Adrenal gland (tissue), 12 donors: ENCODE results near the gene PLAGL2. TPM values are rescaled to one million over a fixed set of nuclear protein-coding genes. Genes with fewer than 3 reads are reported as not detected.

Experiments
- DNase-seq, 7 donors: peaks; one replicate each; pipeline ENCODE4 v3.0.0-alpha.2; 2019 to 2020
- H3K27ac ChIP-seq, 5 donors: fragments of 200-600 bp; sonication (generic) in 4 of 5; 1 replicate in 3 of 5; 2 replicates in 2 of 5; pipeline versions ENCODE4 v1.5.1 to v1.8.0; 2016 to 2020; ENCODE audit warnings: mild to moderate bottlenecking in 1 of 5
- H3K27me3 ChIP-seq: fragments of 200-600 bp; 2 replicates; pipeline ENCODE4 v1.8.0; 2021
- H3K36me3 ChIP-seq, 2 donors: fragments of 200-600 bp; replicated peaks in 1 of 2; 1 replicate in 1 of 2; 2 replicates in 1 of 2; pipeline versions ENCODE4 v1.5.1 to v1.8.0; 2018 to 2022
- H3K4me1 ChIP-seq, 2 donors: fragments of 200-600 bp; replicated peaks in 1 of 2; 1 replicate in 1 of 2; 2 replicates in 1 of 2; pipeline versions ENCODE4 v1.5.1 to v1.8.0; 2018 to 2021
- H3K4me3 ChIP-seq, 4 donors: fragments of 200-600 bp; sonication (generic) in 3 of 4; one replicate each; pipeline ENCODE4 v1.5.1; 2016 to 2018
- H3K9me3 ChIP-seq, 3 donors: fragments of 200-600 bp; sonication (generic) in 1 of 3; replicated peaks in 1 of 3; 1 replicate in 2 of 3; 2 replicates in 1 of 3; pipeline versions ENCODE4 v1.5.1 to v1.8.0; 2016 to 2021
- CTCF ChIP-seq, 6 experiments: fragments of 450-650 bp in 4 of 6; fragments of 200-600 bp in 2 of 6; sonication (generic) in 1 of 6; IDR thresholded peaks; 1 replicate in 5 of 6; 2 replicates in 1 of 6; pipeline versions ENCODE4 v1.5.1 to v1.8.0; 2016 to 2021; ENCODE audit warnings: antibody characterized with exemption in 6 of 6, mild to moderate bottlenecking in 2 of 6, moderate library complexity in 1 of 6
- POLR2A ChIP-seq, 2 donors: fragments of 450-650 bp; IDR thresholded peaks; one replicate each; pipeline ENCODE4 v1.6.1; 2017; ENCODE audit warnings: antibody characterized with exemption in 2 of 2, mild to moderate bottlenecking in 2 of 2, moderate library complexity in 1 of 2
- WGBS, 4 donors: extraction: QIAGEN DNeasy Blood & Tissue Kit in 2 of 4; methylation state at CpG; one replicate each; pipeline versions ENCODE4 v1.1.5 to v1.1.7; 2013 to 2017; 5-methylcytosine and 5-hydroxymethylcytosine counted together
- intact Hi-C, 2 donors: fragments of 100-400 bp; cut with DNase I; formaldehyde crosslinking; loops; one replicate each; pipeline versions ENCODE4 v1.14.1 to v1.15.0; 2022 to 2023
- polyA plus RNA-seq, 3 donors: library from polyadenylated mRNA; stranded (reverse); fragments of 200-250 nt in 2 of 3; fragments of 350-450 nt in 1 of 3; fragmentation: Illumina TruSeq in 1 of 3; extraction: RNeasy Lipid Tissue Mini Kit (QIAGEN cat#74804) in 1 of 3; gene quantifications; one replicate each; pipeline ENCODE4 v1.2.3, GENCODE V29; 2013 to 2014
- total RNA-seq, 9 donors: library from RNA; depleted of rRNA in 4 of 9; stranded (reverse); fragments of >200 nt in 4 of 9; fragments of 120-200 nt in 1 of 9; fragmentation: NEBNext Ultra II Directional in 1 of 9; extraction: Animal tissue kit (Norgen Biotek cat#: 25700) in 1 of 9; gene quantifications; one replicate each; pipeline versions ENCODE4 v1.1.0 to v1.2.4, GENCODE V29; 2013 to 2023
- donor health status: healthy with polysubstance abuse.
- donor health status: Bipolar disorder and iron deficiency.
- donor health status: DM: yes; HTN: yes; CAD: no.
- donor health status: DM: no; HTN: no; CAD: no.
- donor health status: DM: no; HTN: no; CAD: no.
- donor health status: DM: yes; HTN: yes; CAD: no.

The PLAGL2 gene
- total and polyA plus RNA-seq, 12 donors = 1.3 to 7.1 (median 4.2) TPM

DNA sequence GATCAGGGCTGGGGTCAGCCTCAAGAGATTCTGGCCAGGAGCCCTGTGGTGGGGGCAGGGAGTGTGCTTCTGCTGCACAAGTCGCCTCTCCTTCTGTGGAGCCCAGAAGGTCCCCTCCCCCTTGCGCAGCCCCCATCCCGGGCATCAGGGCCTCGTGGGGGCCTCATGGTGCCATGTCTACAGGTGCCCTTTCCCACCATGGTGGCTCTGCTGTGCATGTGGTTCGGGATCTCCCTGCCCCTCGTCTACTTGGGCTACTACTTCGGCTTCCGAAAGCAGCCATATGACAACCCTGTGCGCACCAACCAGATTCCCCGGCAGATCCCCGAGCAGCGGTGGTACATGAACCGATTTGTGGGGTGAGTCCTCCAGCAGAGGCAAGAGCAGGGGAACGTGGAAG is 49.9 kb downstream of the PLAGL2 start:
- no peaks in the 10 kb centered on the region for H3K9me3 ChIP-seq
- H3K27me3 ChIP-seq = no peaks in the 10 kb centered on the region
- WGBS, 4 donors = 90 to 95% (median 93%) methylated on average over 7 to 14 of the region's 14 CpGs
- peaks cover 0 to 73% of the 10 kb centered on the region in 2 donors for H3K36me3 ChIP-seq
- no peak overlapping the region for H3K27ac ChIP-seq
- TF ChIP-seq CTCF (IDR thresholded peaks at IDR 0.05) = no peak
- no peak for TF ChIP-seq POLR2A (IDR thresholded peaks at IDR 0.05)
- H3K4me1 ChIP-seq = peaks cover 10 to 13% of the 10 kb centered on the region in 2 donors
- peak in 1 of 7 donors; percentile 41 for DNase-seq
- no peak overlapping the region for H3K4me3 ChIP-seq
- intact Hi-C loops = no loop called here

DNA sequence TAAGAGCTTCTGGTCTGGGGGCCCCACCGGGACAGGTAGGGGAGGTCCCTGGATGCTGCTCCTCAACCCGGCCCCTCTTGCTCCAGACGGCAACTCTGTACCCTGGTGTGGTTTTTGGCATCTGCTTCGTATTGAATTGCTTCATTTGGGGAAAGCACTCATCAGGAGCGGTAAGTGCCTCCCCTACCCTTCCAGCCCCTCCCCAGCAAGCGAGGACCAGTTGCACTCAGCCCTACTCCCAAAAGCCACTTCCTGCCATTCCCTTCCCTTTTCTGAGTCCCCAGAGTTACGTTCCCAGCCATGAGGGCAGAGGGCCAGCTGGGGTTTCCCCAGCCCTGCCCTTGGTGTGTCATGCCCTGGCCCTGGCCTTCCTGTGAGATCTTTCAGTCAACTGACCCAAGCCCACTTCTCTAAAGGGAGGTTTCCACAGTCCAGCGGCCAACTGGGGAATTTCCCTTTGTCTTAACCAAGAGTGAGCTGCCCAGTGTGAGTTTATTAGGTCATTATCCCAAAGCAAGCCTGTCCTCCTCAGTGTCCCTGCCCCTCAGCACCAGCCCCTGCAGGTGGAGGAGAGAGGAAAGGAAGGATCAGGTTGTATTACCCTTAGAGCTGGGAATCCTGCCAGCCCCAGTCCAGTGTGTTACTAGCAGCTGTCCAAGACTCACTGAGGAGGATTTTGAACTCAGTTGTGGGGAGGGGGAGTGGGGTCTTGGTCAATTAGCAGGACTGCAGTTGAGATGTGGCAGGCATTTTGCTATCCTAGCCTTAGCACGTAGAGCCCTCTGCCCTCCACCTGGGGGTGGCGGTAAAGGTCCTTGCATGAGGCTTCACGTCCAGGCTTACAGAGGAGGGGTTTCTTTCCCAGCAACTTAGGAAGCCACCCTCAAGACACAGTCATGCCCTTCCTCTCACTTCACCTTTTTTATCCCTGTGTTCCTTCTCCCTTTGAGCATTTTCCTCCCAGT is 52.2 kb downstream of the PLAGL2 start:
- Histone ChIP-seq H3K27me3 (no peaks in the 10 kb centered on the region), H3K4me1 (peaks cover 10 to 13% of the 10 kb centered on the region in 2 donors), H3K9me3 (no peaks in the 10 kb centered on the region), H3K36me3 (peaks cover 0 to 71% of the 10 kb centered on the region in 2 donors), H3K4me3 (no peak overlapping the region), H3K27ac (peak overlapping the region in 3 of 5 donors; percentile 46 to 64 (median 62))
- 35 to 42% (median 40%) methylated on average over 11 of the region's 11 CpGs for WGBS, 4 donors
- intact Hi-C loops = no loop called here
- TF ChIP-seq POLR2A (IDR thresholded peaks at IDR 0.05) = no peak
- TF ChIP-seq CTCF (IDR thresholded peaks at IDR 0.05) = peak in 4 of 6 experiments; percentile 28 to 46 (median 34)
- peak; percentile 74 to 95 (median 93) for DNase-seq

DNA sequence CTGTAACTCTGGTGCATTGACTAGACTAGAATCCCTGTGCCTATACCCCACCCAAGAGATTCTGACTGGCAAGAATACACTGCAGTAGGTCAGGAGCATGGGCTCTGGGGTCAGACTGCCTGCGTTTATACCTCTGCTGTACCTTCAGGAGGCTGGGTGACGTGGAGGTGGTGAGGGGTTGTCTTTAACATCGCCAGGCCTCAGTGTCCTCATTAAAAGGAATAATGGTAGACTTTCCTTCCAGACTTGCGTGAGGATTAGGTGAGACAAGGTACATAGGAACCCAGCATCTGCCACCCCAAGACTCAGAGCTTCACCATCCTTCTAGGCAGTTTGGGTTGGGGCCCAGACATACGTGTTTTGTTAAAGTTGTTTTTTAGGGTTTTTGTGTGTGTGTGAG is 53.8 kb downstream of the PLAGL2 start:
- H3K27ac ChIP-seq = no peak overlapping the region
- DNase-seq = peak in 1 of 7 donors; percentile 5
- H3K4me1 ChIP-seq = peaks cover 10 to 13% of the 10 kb centered on the region in 2 donors
- intact Hi-C loops = no loop called here
- H3K36me3 ChIP-seq = peaks cover 0 to 68% of the 10 kb centered on the region in 2 donors
- H3K9me3 ChIP-seq = no peaks in the 10 kb centered on the region
- TF ChIP-seq POLR2A (IDR thresholded peaks at IDR 0.05) (no peak), CTCF (IDR thresholded peaks at IDR 0.05) (no peak)
- 97 to 99% (median 98%) methylated on average over 5 of the region's 5 CpGs for WGBS, 4 donors
- H3K4me3 ChIP-seq = no peak overlapping the region
- H3K27me3 ChIP-seq = no peaks in the 10 kb centered on the region

GRCh38 chr20:32153156-32153665 is 54.3 kb downstream of the PLAGL2 start:
- 97 to 100% (median 99%) methylated on average over 2 to 4 of the region's 4 CpGs for WGBS, 4 donors
- H3K36me3 ChIP-seq = peaks cover 0 to 62% of the 10 kb centered on the region in 2 donors
- H3K27ac ChIP-seq = no peak overlapping the region
- peak in 1 of 7 donors; percentile 5 for DNase-seq
- no peaks in the 10 kb centered on the region for H3K27me3 ChIP-seq
- H3K4me1 ChIP-seq = peaks cover 10 to 13% of the 10 kb centered on the region in 2 donors
- no peaks in the 10 kb centered on the region for H3K9me3 ChIP-seq
- no peak for TF ChIP-seq CTCF (IDR thresholded peaks at IDR 0.05)
- TF ChIP-seq POLR2A (IDR thresholded peaks at IDR 0.05) = no peak
- intact Hi-C loops = no loop called here
- H3K4me3 ChIP-seq = no peak overlapping the region
